Renal cortex interstitium (tissue), 11 donors: ENCODE data around the gene RAB1B. TPM values are rescaled to one million over a fixed set of nuclear protein-coding genes. Genes with fewer than 3 reads are reported as not detected.
"Not testable (repeated sequence)": the region's sequence is repeated elsewhere in the genome, so short reads cannot be mapped to it uniquely, and the experiment has no call there.

Experiments
- DNase-seq, 11 donors: peaks; one replicate each; pipeline ENCODE4 v3.0.0-alpha.2; 2013; ENCODE audit warnings: low read depth in 9 of 11, low spot score in 4 of 11; ENCODE audit errors: extremely low read depth in 1 of 11
- polyA plus RNA-seq, 3 donors: library from polyadenylated mRNA; unstranded; fragments of 120-200 nt; gene quantifications; one replicate each; pipeline ENCODE4 v1.2.1, GENCODE V29; 2013; ENCODE audit not compliant: insufficient read length in 3 of 3

Gene RAB1B
- polyA plus RNA-seq, 3 donors: 106 to 142 (median 126) TPM

DNA sequence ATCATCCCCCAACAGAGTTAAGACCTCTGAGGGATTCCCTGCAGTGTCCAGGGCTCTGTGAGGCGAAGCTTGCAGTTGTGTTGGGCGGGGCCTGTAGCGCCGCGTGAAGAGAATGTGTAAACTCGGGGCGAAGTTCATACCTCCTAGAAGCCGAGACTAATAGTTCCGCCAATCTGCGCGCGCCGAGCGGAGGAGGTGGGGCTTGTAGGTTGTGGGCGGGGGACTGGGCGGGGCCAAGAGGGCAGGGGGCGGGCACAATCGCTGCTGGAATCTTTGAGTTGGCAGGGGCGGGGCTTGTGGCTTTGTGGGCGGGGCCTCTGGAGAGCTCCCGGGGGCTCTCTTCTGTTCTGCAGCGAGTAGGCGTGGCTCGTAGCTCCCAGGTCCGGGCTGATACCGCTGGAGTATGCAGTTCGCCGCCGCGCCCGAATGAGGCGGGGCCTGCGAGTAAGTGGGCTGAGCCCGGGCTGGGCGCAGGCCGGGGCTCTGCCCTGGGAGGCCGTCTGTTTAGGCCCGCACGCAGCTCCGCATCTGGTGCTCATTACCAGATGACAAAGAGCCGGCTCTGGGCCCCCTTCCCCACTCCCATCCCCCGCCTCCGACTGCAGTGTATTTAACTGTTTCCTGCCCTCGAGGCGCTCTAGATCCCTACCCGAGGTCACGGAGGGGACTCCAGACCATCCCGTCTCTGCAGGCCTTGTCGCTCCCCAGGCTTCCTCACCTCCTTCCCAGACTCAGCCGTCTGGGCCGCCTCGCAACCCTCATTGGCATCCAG is 44.3 kb downstream of the RAB1B start:
- peak in 10 of 11 donors; percentile 91 to 98 (median 97) for DNase-seq

DNA sequence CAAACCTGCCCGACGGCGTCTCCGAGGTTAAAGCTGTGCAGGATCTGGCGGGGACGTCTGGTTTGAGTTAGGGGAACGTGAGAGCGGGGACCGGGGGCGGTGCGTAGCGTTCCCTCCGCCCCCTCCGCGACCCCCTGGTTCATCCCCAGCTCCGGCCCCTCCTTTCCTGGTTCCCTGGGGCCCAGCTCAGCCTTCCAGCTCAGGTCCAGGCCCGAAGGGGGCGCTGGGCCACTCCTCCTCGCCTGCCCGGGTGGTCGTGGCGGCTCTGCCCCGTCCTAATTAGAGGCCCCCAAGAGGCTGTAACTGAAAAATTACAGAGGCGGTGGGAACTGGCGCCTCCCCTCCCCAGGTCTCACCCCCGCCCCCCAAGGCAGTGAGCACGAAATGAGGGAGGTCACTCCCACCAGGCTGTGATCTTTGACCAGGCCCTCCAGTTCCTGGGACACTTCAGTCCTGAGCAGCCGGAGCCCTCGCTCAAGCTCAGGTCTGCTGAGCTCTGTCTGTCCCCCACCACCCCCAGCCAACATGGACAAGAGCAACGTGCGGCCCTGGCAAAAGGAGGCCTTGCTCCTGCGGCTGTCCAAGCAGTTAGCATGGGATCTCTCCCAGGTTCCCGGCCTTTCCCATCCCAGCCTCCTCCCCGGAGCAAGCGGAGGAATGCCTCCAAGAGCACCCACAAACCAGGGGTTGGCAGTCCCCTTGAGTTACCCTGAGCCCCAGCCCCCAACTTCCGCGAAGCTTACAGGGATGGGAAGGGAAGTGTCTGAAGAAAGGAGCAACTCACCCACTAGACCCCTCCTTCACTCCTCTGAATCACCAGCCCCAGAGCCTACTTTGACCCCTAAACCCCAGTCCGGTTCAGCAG is 45.1 kb downstream of the RAB1B start:
- peak in 5 of 11 donors; percentile 66 to 82 (median 74) for DNase-seq

DNA sequence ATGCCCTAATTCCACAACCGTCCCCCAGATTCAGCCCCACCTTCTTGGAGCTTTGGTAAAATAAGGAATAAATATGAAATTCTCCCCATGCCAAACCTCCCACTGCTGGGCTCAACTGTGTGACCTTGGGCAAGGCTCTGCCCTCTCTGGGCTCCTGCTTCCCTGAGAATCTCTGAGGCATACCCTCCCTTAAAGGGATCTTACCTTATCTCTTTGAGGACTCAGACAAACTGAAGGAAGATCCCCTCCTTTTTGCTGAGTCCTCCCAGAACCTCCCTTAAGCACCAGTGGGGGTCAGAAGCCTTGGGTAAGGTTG is 45.7 kb downstream of the RAB1B start:
- no peak for DNase-seq

DNA sequence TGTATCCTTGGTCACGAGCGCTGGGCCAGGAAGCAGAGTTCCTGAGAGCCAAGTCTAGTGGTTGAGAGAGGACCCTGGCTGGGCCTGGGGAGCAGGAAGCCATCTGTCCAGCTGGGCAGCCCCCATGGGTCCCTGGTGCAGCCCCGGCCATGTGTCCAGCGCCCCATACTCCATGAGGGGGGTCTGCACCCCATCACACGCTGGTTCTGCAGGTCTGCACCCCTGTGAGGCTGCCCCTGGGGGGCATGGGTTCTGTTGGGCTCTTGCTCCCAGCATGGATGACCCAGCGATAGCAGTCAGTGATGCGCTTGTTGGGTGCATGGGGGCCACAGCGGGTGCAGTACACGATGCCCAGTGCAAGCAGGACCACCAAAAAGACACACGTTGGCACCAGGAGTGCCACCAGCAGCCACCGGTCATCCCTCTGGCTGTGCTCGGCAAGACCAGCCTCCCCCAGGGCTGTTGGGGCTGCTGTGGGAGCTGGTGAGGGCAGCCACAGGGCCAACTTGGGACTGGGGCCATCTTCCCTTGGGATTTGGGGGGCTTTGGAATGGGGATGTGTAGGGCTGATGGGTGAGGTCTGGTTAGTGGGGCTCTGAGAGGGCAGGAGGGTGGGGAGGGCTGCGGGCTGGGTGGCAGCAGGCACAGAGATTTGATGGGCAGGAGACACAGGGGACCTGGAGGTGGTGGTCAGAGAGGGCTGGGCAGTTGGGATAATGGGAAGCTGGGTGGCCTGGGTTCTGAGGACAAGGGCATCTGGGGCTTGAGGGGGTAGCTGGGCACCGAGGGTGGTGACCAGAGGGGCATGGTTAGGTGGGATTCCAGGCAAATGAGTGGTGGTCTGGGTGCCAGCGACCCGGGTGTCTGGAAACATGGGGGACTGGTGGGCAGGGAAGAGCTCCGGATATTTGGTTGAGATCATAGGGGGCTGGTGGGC is 46.4 kb downstream of the RAB1B start:
- no peak for DNase-seq

DNA sequence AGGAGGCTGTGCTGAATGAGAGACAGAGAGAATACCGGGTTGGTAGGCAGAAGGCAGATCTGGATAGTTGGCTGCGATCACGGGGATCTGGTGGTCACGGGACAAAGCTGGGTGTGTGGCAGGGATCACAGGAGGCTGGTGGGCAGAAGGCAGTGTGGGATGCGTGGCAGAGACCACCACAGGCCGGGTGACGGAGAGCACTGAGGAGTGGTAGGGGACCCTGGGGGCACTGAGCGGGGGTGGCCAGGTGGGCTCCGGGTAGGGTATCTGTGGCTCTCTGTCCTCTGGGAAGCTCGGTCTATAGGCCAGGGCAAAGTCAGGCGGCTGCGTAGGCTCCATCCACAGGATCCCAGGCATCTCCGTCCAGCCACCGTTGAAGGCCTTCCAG is 47.1 kb downstream of the RAB1B start:
- no peak for DNase-seq

DNA sequence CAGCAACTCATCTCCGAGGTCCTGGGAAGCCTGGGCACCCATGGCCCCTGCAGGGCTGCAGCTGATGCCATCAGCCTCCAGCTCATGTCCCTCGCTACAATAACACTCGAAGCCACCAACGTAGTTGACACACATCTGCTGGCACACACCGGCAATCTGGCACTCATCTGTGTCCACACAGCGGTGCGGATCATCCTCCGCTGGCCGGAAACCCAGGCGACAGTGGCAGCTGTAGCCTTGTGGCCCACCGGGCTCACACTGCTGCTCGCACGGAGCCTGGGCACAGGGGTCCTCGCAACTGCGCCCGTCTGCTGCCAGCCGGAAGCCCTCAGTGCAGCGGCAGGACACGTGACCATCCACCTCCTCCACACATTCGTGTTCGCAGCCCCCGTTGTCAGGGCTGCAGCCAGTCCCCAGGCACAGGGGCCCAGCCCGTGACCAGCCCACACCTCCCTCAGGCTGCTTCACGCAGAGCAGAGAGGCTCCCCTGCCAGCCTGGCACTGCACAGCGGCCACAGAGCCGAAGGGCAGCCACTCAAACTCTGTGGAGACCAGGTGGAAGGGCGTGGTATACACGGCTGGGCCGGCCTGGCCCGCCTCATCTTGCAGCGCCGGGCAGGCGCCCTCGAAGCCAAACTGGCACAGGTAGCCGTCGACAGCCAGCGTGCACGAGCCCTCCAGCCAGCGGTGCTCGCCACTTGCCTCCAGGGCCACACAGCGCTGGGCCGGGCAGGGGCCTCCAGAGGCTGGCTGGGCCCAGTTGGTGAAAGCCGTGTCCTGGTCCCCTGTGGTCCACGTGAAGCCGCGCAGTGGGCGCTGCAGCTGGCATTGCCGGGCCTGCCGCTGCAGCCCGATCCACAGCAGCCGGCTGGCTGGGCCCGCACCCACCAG is 47.7 kb downstream of the RAB1B start:
- DNase-seq: no peak

DNA sequence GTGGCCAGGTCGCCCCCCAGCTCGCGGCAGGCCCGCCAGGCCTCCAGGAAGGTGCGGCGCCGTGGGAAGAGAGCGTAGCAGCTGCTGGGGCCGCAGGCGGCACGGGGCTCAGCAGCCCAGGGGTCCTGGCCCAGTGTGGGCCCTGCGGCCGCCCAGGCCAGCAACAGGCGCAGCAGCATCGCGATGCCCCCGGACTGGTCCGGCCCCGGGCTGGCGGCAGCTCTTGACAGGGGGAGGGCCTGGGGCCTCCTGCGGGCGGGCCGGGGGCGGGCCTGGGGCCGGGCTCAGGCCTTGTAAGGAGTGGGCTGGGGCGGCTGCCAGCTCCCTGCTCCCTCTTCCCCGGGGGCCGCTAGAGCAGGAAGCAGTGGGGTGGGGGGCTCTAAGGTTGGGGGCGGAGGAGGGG is 48.4 kb downstream of the RAB1B start, which contains the start of gene CD248:
Gene CD248 (minus strand): TSS at position 196 of the 403 bp plus-strand sequence. CDS start 17 bp downstream, at position 179.
- peak in 6 of 11 donors; percentile 67 to 79 (median 76) for DNase-seq

DNA sequence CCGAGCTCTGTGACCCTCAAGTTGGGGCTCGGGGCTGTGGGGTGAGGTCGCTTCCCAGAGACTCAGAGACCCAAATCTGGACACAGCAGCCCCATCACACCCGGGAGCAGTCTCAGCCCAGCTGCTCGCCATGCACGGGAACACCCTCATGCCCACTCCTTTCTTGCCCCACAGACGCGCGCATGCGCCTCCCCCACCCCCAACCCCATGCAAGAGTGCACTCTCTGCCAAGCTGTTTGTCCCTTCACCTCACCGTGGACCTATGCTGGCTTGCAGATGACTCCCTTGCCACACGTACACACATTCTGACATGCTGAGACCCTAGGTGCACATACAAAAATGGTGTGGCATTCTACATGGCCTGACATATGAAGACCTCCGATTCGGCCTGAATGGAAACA is 48.9 kb downstream of the RAB1B start:
- no peak for DNase-seq

DNA sequence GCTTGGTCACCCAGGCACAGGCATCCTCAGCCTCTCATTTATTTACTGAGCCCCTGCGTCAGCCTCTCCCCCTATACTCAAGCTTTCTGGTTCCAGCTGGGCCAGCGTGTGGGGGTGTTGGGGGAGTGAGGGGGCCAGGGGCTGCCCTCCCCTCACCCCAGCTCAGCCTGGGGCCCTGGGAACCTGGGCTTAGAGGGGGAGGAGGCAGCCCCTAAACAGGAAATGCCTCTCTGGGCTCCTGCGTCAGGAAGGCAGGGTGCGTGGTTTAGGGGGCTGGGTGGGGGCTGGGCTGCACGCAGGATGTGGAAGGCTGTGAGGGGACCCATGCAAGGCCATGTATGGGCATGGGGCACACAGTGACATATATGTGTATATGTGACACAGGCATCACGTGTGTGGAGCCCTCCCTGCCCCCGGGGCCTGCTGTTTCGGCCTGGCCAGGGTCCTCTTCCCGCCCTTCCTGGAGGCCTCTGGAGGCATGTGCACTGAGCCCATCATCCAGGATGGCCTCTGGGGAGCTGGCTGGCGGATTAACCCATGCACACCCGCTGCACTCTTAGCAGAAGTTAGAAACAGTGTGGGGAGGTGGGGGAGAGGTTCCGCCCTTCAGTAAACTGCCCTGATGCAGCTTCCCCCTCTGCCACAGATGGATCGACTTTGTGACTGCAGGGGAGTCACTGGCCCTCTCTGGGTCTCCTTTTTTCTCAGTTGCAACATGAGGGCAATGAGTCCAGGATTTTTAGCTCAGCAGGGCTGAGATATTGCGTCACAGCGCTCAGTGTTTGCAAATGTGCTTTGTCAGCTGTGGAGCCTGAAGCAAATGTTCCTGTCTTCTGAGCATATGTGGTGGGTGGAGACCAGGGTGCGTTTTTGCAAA is 49.5 kb downstream of the RAB1B start:
- DNase-seq: peak in 1 of 11 donors; percentile 59

DNA sequence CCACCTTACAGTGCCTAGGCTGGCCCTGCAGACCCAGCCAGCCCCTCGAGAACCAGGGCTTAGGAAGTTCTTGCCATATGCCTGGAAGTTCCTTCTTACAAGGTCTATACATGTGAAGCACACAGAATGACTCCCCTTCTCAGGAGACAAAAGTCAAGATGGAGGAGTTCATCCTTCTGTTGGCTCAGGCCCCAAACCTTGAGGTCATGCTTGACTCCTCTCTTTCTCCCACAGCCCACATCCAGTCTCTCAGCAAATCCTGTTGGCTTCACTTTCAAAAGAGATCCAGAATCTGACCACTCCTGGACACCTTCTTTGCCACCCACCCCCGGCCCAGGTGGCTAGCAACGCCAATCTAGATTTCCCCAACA is 50.1 kb downstream of the RAB1B start:
- DNase-seq: no peak

DNA sequence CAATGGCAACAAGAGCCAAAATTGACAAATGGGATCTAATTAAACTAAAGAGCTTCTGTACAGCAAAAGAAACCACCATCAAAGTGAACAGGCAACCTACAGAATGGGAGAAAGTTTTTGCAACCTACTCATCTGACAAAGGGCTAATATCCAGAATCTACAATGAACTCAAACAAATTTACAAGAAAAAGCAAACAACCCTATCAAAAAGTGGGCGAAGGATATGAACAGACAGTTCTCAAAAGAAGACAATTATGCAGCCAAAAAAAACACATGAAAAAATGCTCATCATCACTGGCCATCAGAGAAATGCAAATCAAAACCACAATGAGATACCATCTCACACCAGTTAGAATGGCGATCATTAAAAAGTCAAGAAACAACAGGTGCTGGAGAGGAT is 51.9 kb downstream of the RAB1B start:
- DNase-seq: not testable (repeated sequence)

DNA sequence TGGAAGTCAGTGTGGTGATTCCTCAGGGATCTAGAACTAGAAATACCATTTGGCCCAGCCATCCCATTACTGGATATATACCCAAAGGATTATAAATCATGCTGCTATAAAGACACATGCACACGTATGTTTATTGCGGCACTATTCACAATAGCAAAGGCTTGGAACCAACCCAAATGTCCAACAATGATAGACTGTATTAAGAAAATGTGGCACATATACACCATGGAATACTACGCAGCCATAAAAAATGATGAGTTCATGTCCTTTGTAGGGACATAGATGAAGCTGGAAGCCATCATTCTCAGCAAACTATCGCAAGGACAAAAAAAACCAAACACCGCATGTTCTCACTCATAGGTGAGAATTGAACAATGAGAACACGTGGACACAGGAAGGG is 52.3 kb downstream of the RAB1B start:
- DNase-seq: not testable (repeated sequence)

DNA sequence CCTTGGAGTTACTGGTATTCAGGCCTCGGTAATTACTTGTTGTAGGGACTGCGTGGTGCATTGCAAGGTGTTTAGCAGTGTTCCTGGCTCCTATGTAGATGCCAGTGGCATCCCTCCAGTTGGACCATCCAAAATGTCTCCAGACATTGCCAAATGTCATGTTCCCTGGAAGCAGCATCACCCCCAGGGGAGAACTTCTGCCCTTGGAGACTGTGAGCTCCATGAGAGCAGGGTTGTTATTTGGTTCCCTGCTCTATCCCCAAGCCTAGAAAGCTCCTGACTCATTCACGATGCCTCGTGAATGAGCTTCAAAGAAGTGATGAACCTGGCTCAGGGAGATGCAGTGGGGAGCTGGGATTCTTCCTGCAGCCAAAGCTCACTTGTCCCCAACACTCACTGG is 53.2 kb downstream of the RAB1B start:
- DNase-seq: no peak

DNA sequence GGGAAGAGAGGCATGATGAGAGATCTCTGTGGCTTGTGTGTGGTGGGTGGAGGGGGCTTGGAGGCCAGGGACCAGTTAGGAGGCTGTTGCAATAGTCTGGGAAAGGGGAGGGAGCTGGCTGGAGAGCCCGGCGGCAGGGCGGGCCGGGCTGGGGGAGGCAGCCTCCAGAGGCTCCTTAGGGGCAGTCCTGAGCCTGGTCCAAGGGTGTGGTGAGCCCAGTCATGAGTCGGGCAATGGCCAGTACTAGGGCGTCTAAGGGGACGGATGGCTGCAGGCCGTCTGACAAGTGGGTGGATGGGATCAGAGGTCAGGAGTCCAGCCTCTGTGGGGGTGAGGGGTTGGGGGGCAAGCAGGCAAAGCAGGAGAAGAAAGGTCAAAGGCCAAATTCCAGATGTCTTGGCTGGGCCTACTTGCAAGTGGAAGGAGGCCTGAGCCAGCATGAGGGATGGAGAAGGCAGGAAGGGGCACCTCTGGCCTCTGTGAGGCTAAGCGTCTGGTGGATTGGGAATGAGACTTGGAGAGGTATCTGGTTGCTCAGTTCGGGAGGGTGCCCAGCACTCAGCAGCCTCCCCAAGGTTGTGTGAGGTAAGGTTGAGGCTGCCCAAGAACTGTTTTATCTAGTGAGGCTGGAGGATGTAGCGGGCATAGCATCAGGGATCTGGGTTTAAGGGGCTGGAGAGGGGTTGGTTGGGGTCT is 54.4 kb downstream of the RAB1B start:
- no peak for DNase-seq

DNA sequence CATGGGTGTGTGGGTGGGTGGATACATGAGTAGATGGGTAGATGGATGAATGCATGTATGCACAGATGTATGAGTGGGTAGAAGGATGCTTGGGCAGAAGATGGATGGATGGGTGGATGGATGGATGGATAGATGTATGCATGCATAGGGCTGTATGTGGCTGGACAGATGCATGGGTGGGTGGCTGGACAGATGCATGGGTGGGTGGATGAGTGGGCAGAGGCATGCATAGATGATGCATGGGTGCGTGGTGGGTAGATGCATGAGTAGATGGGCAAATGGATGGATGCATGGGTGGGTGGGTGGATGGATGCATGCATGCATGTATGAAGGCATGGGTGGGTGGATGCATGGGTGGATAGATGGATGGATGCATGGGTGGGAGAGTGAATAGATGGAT is 55.2 kb downstream of the RAB1B start:
- DNase-seq: no peak

DNA sequence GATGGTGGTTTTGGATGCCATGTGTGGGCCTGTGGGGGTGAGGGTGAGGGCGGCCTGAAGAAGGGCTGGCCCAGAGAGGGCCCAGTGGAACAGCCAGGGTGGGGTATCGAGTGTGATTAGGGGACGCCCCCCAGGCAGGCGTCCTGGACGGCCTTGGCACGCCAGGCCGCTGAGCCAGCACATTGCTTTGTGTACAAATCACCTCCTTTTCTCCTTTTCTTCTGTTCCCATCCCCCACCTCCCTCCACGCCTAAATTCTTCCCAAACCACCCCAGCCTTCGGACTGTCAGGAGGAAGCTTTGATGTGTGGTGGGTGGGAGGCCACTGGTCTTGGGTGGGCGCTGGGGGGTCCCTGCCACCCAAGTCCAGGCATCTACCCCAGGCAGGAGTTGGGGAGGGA is 56.2 kb downstream of the RAB1B start:
- no peak for DNase-seq

DNA sequence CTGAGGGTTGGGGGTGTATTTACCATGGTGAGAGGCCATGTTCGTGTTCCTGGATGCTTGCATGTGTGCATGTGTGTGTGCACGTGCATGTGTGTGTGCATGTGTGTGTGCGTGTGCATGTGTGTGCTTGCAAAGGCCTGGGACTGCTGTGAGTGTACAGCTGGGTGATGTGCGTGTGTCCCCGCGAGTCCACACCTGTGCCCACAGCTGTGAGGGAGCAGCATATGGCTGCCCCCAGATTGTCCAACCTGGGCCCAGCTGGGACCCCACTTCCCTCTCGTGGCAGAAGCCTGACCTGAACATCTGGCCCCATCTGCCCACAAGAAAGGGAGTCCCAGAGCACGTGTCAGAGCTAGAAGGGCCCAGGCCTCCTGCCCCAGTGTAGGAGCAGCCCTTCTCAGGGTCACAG is 56.8 kb downstream of the RAB1B start:
- DNase-seq: no peak
